ENCODE data around the gene C4B.
"Not testable (repeated sequence)": the region's sequence is repeated elsewhere in the genome, so short reads cannot be mapped to it uniquely, and the experiment has no call there.

Gene C4B

GRCh38 chr6:32005538-32005880 lies 9.1 kb upstream of the C4B start:
- DNase-seq; H3K27ac ChIP-seq (ENCODE audit: low read length); H3K27me3 ChIP-seq (replicated peaks; ENCODE audit: insufficient read depth, low read length); H3K9me3 ChIP-seq (replicated peaks; ENCODE audit: insufficient read depth, low read length); H3K36me3 ChIP-seq (replicated peaks; ENCODE audit: insufficient read depth, low read length); H3K4me1 ChIP-seq (ENCODE audit: low read length); H3K9me2 ChIP-seq (replicated peaks; ENCODE audit: insufficient read depth, low read length); H3K4me2 ChIP-seq (ENCODE audit: low read depth, low read length); H3F3A ChIP-seq (ENCODE audit: insufficient read depth, low read length); H3K9ac ChIP-seq (ENCODE audit: low read length); H4K20me1 ChIP-seq (ENCODE audit: insufficient read depth, low read length); H2AFZ ChIP-seq (ENCODE audit: low read length); H3K79me2 ChIP-seq (ENCODE audit: low read length); H3K4me3 ChIP-seq (ENCODE audit: low read length): not testable (repeated sequence)

GRCh38 chr6:32005991-32006529 lies 8.5 kb upstream of the C4B start:
- H3K4me2 ChIP-seq (ENCODE audit: low read depth, low read length); H4K20me1 ChIP-seq (ENCODE audit: insufficient read depth, low read length); H3K9me3 ChIP-seq (replicated peaks; ENCODE audit: insufficient read depth, low read length); H3K27ac ChIP-seq (ENCODE audit: low read length); H3K4me1 ChIP-seq (ENCODE audit: low read length); H3F3A ChIP-seq (ENCODE audit: insufficient read depth, low read length); H3K9ac ChIP-seq (ENCODE audit: low read length); H3K9me2 ChIP-seq (replicated peaks; ENCODE audit: insufficient read depth, low read length); H3K79me2 ChIP-seq (ENCODE audit: low read length); H3K36me3 ChIP-seq (replicated peaks; ENCODE audit: insufficient read depth, low read length); H3K4me3 ChIP-seq (ENCODE audit: low read length); DNase-seq; H2AFZ ChIP-seq (ENCODE audit: low read length); H3K27me3 ChIP-seq (replicated peaks; ENCODE audit: insufficient read depth, low read length): not testable (repeated sequence)

- not testable (repeated sequence) for H3K9me2 ChIP-seq (replicated peaks; ENCODE audit: insufficient read depth, low read length); H4K20me1 ChIP-seq (ENCODE audit: insufficient read depth, low read length); H3K9me3 ChIP-seq (replicated peaks; ENCODE audit: insufficient read depth, low read length); H3K27ac ChIP-seq (ENCODE audit: low read length); H2AFZ ChIP-seq (ENCODE audit: low read length); DNase-seq; H3K9ac ChIP-seq (ENCODE audit: low read length); H3K4me2 ChIP-seq (ENCODE audit: low read depth, low read length); H3F3A ChIP-seq (ENCODE audit: insufficient read depth, low read length); H3K27me3 ChIP-seq (replicated peaks; ENCODE audit: insufficient read depth, low read length); H3K79me2 ChIP-seq (ENCODE audit: low read length); H3K4me1 ChIP-seq (ENCODE audit: low read length); H3K36me3 ChIP-seq (replicated peaks; ENCODE audit: insufficient read depth, low read length); H3K4me3 ChIP-seq (ENCODE audit: low read length)
Observed at GRCh38 chr6:32007086-32007485, 7.5 kb upstream of the C4B start.

- not testable (repeated sequence) for H2AFZ ChIP-seq (ENCODE audit: low read length); H3K4me3 ChIP-seq (ENCODE audit: low read length); H3K9ac ChIP-seq (ENCODE audit: low read length); H3F3A ChIP-seq (ENCODE audit: insufficient read depth, low read length); H3K9me2 ChIP-seq (replicated peaks; ENCODE audit: insufficient read depth, low read length); DNase-seq; H4K20me1 ChIP-seq (ENCODE audit: insufficient read depth, low read length); H3K36me3 ChIP-seq (replicated peaks; ENCODE audit: insufficient read depth, low read length); H3K9me3 ChIP-seq (replicated peaks; ENCODE audit: insufficient read depth, low read length); H3K27ac ChIP-seq (ENCODE audit: low read length); H3K4me2 ChIP-seq (ENCODE audit: low read depth, low read length); H3K4me1 ChIP-seq (ENCODE audit: low read length); H3K79me2 ChIP-seq (ENCODE audit: low read length); H3K27me3 ChIP-seq (replicated peaks; ENCODE audit: insufficient read depth, low read length)
Observed at GRCh38 chr6:32008037-32008436, 6.6 kb upstream of the C4B start.

- not testable (repeated sequence) for H3K79me2 ChIP-seq (ENCODE audit: low read length); H4K20me1 ChIP-seq (ENCODE audit: insufficient read depth, low read length); H3K4me3 ChIP-seq (ENCODE audit: low read length); H3K9ac ChIP-seq (ENCODE audit: low read length); H3K27me3 ChIP-seq (replicated peaks; ENCODE audit: insufficient read depth, low read length); H3K9me2 ChIP-seq (replicated peaks; ENCODE audit: insufficient read depth, low read length); H3F3A ChIP-seq (ENCODE audit: insufficient read depth, low read length); H3K27ac ChIP-seq (ENCODE audit: low read length); H3K36me3 ChIP-seq (replicated peaks; ENCODE audit: insufficient read depth, low read length); H3K4me1 ChIP-seq (ENCODE audit: low read length); H3K9me3 ChIP-seq (replicated peaks; ENCODE audit: insufficient read depth, low read length); H2AFZ ChIP-seq (ENCODE audit: low read length); H3K4me2 ChIP-seq (ENCODE audit: low read depth, low read length)
- peak; percentile 5 for DNase-seq
Observed at GRCh38 chr6:32008616-32009015, 6.0 kb upstream of the C4B start.

GRCh38 chr6:32009537-32009936 lies 5.1 kb upstream of the C4B start:
- not testable (repeated sequence) for H3K27ac ChIP-seq (ENCODE audit: low read length); H3F3A ChIP-seq (ENCODE audit: insufficient read depth, low read length); H3K36me3 ChIP-seq (replicated peaks; ENCODE audit: insufficient read depth, low read length); H2AFZ ChIP-seq (ENCODE audit: low read length); H3K4me3 ChIP-seq (ENCODE audit: low read length); H3K27me3 ChIP-seq (replicated peaks; ENCODE audit: insufficient read depth, low read length); H3K9me2 ChIP-seq (replicated peaks; ENCODE audit: insufficient read depth, low read length); H3K9ac ChIP-seq (ENCODE audit: low read length); DNase-seq; H3K79me2 ChIP-seq (ENCODE audit: low read length); H3K9me3 ChIP-seq (replicated peaks; ENCODE audit: insufficient read depth, low read length); H3K4me1 ChIP-seq (ENCODE audit: low read length); H3K4me2 ChIP-seq (ENCODE audit: low read depth, low read length); H4K20me1 ChIP-seq (ENCODE audit: insufficient read depth, low read length)

GRCh38 chr6:32010856-32011530 lies 3.6 kb upstream of the C4B start:
- H3K4me1 ChIP-seq (ENCODE audit: low read length); H3K9me2 ChIP-seq (replicated peaks; ENCODE audit: insufficient read depth, low read length); H3K9ac ChIP-seq (ENCODE audit: low read length); H3K4me3 ChIP-seq (ENCODE audit: low read length); H2AFZ ChIP-seq (ENCODE audit: low read length); H4K20me1 ChIP-seq (ENCODE audit: insufficient read depth, low read length); H3K4me2 ChIP-seq (ENCODE audit: low read depth, low read length); H3K27me3 ChIP-seq (replicated peaks; ENCODE audit: insufficient read depth, low read length); H3K9me3 ChIP-seq (replicated peaks; ENCODE audit: insufficient read depth, low read length); H3K27ac ChIP-seq (ENCODE audit: low read length); H3K79me2 ChIP-seq (ENCODE audit: low read length); H3F3A ChIP-seq (ENCODE audit: insufficient read depth, low read length); H3K36me3 ChIP-seq (replicated peaks; ENCODE audit: insufficient read depth, low read length): not testable (repeated sequence)
- peak; percentile 4 for DNase-seq

GRCh38 chr6:32012941-32013617 lies 1.5 kb upstream of the C4B start:
- H3K27me3 ChIP-seq (replicated peaks; ENCODE audit: insufficient read depth, low read length); H3K9me3 ChIP-seq (replicated peaks; ENCODE audit: insufficient read depth, low read length); DNase-seq; H3K4me3 ChIP-seq (ENCODE audit: low read length); H3K27ac ChIP-seq (ENCODE audit: low read length); H3K9me2 ChIP-seq (replicated peaks; ENCODE audit: insufficient read depth, low read length); H3K4me2 ChIP-seq (ENCODE audit: low read depth, low read length); H3K4me1 ChIP-seq (ENCODE audit: low read length); H3K9ac ChIP-seq (ENCODE audit: low read length); H2AFZ ChIP-seq (ENCODE audit: low read length); H4K20me1 ChIP-seq (ENCODE audit: insufficient read depth, low read length); H3K79me2 ChIP-seq (ENCODE audit: low read length); H3K36me3 ChIP-seq (replicated peaks; ENCODE audit: insufficient read depth, low read length); H3F3A ChIP-seq (ENCODE audit: insufficient read depth, low read length): not testable (repeated sequence)
